LNCAP (cell line): ENCODE results near the gene STK10.

Source experiments
- CTCF ChIP-seq: fragments of 450-650 bp; IDR thresholded peaks from 2 replicates; pipeline ENCODE4 v1.5.1; 2017; ENCODE audit warnings: mild to moderate bottlenecking

Gene STK10

GRCh38 chr5:172223901-172224873, 36.2 kb upstream of the STK10 start:
- no peak for TF ChIP-seq CTCF

- no peak for TF ChIP-seq CTCF
Measured at GRCh38 chr5:172219296-172219695, 31.3 kb upstream of the STK10 start.

GRCh38 chr5:172216345-172216744, 28.3 kb upstream of the STK10 start:
- no peak for TF ChIP-seq CTCF

- no peak for TF ChIP-seq CTCF
Measured at GRCh38 chr5:172213126-172213525, 25.1 kb upstream of the STK10 start.

- TF ChIP-seq CTCF, result no peak
Measured at GRCh38 chr5:172211676-172212075, 23.7 kb upstream of the STK10 start.

- TF ChIP-seq CTCF, result no peak
Measured at GRCh38 chr5:172209714-172210113, 21.7 kb upstream of the STK10 start.

GRCh38 chr5:172207511-172207910, 19.5 kb upstream of the STK10 start:
- no peak for TF ChIP-seq CTCF
